SK-N-SH (cell line): ENCODE results near the gene BCR. TPM values are rescaled to one million over a fixed set of nuclear protein-coding genes. Genes with fewer than 3 reads are reported as not detected.
"Not testable (repeated sequence)": the region's sequence is repeated elsewhere in the genome, so short reads cannot be mapped to it uniquely, and the experiment has no call there.

ENCODE experiments used
- CTCF ChIA-PET: fragments of 300-600, 350-600 bp; formaldehyde crosslinking; extraction: SDS; loops from one replicate; lab custom pipeline; 2021; lab: Yijun Ruan, JAX
- POLR2A ChIA-PET: fragments of 350-600 bp; sonication (Branson Sonifier 250); formaldehyde crosslinking; extraction: SDS; loops from one replicate; lab custom pipeline; 2020; ENCODE audit warnings: antibody characterized with exemption, inconsistent platforms; lab: Yijun Ruan, JAX
- DNase-seq: peaks from one replicate; pipeline ENCODE4 v3.0.0; 2012
- H2AFZ ChIP-seq: fragments of 200-600 bp; sonication (generic); 2 replicates; pipeline ENCODE4 v1.8.1; 2016; ENCODE audit warnings: antibody characterized with exemption, mild to moderate bottlenecking, low read depth
- H3F3A ChIP-seq: fragments of 200-600 bp; sonication (generic); replicated peaks from 2 replicates; pipeline ENCODE3; 2016; ENCODE audit warnings: antibody characterized with exemption, mild to moderate bottlenecking; ENCODE audit not compliant: insufficient read depth
- H3K27ac ChIP-seq, 2 experiments: fragments of 200-500 bp in 1 of 2; fragments of 200-600 bp in 1 of 2; sonication (Bioruptor generic) in 1 of 2; sonication (generic), shearing (Covaris generic) in 1 of 2; 2 replicates each; pipeline versions ENCODE4 v1.5.1 to v1.6.1; 2014 to 2016; ENCODE audit warnings: low read depth in 2 of 2, inconsistent platforms in 1 of 2, low read length in 1 of 2, mild to moderate bottlenecking in 1 of 2, mixed read lengths in 1 of 2
- H3K27me3 ChIP-seq: fragments of 200-600 bp; sonication (generic), shearing (Covaris generic); 2 replicates; pipeline ENCODE4 v1.6.1; 2016; ENCODE audit warnings: mixed run types; ENCODE audit not compliant: insufficient read depth
- H3K36me3 ChIP-seq, 2 experiments: fragments of 200-500 bp in 1 of 2; fragments of 200-600 bp in 1 of 2; sonication (Bioruptor generic) in 1 of 2; sonication (generic) in 1 of 2; replicated peaks in 1 of 2; 2 replicates each; pipeline versions ENCODE3 to v1.5.1; 2014 to 2016; ENCODE audit warnings: low read length in 1 of 2, mild to moderate bottlenecking in 1 of 2; ENCODE audit not compliant: insufficient read depth in 2 of 2, control insufficient read depth in 1 of 2
- H3K4me1 ChIP-seq, 2 experiments: fragments of 200-500 bp in 1 of 2; fragments of 200-600 bp in 1 of 2; sonication (Bioruptor generic) in 1 of 2; sonication (generic), shearing (Covaris generic) in 1 of 2; 2 replicates each; pipeline versions ENCODE4 v1.5.1 to v1.6.1; 2014 to 2016; ENCODE audit warnings: low read depth in 1 of 2, low read length in 1 of 2, mixed run types in 1 of 2; ENCODE audit not compliant: insufficient read depth in 2 of 2, control insufficient read depth in 1 of 2
- H3K4me2 ChIP-seq: fragments of 200-600 bp; sonication (generic), shearing (Covaris generic); 2 replicates; pipeline ENCODE4 v1.6.1; 2017; ENCODE audit warnings: mixed run types
- H3K4me3 ChIP-seq, 2 experiments: fragments of 200-500 bp in 1 of 2; fragments of 200-600 bp in 1 of 2; sonication (Bioruptor generic) in 1 of 2; sonication (generic), shearing (Covaris generic) in 1 of 2; 2 replicates each; pipeline versions ENCODE4 v1.5.1 to v1.8.1; 2014 to 2016; ENCODE audit warnings: low read depth in 2 of 2, inconsistent platforms in 1 of 2, low read length in 1 of 2, mild to moderate bottlenecking in 1 of 2, mixed read lengths in 1 of 2, moderate library complexity in 1 of 2
- H3K79me2 ChIP-seq: fragments of 200-600 bp; sonication (generic); 2 replicates; pipeline ENCODE4 v1.8.1; 2017; ENCODE audit warnings: mild to moderate bottlenecking; ENCODE audit not compliant: insufficient read depth
- H3K9ac ChIP-seq: fragments of 200-600 bp; sonication (generic); 2 replicates; pipeline ENCODE4 v1.6.1; 2017; ENCODE audit warnings: mixed run types
- H3K9me2 ChIP-seq: fragments of 200-600 bp; sonication (generic); 2 replicates; pipeline ENCODE4 v1.6.1; 2017; ENCODE audit warnings: mixed run types
- H3K9me3 ChIP-seq: fragments of 200-600 bp; sonication (generic); 2 replicates; pipeline ENCODE4 v1.6.1; 2017; ENCODE audit warnings: mixed run types, mild to moderate bottlenecking, moderate library complexity
- H4K20me1 ChIP-seq: fragments of 200-600 bp; sonication (generic); 2 replicates; pipeline ENCODE4 v1.6.1; 2017; ENCODE audit warnings: mild to moderate bottlenecking, mixed run types; ENCODE audit not compliant: insufficient read depth
- CTCF ChIP-seq: fragments of 200-600 bp; sonication (generic); IDR thresholded peaks from 2 replicates; pipeline ENCODE4 v1.6.1; 2017; ENCODE audit warnings: antibody characterized with exemption, mild to moderate bottlenecking, moderate library complexity
- RAD21 ChIP-seq: IDR thresholded peaks from 2 replicates; pipeline ENCODE4 v1.6.1; 2012; ENCODE audit warnings: mild to moderate bottlenecking, low read length
- RCOR1 ChIP-seq: fragments of 150-350 bp; IDR thresholded peaks from 2 replicates; pipeline ENCODE4 v1.6.1; 2017; ENCODE audit warnings: antibody characterized with exemption, low read length
- SMC3 ChIP-seq: IDR thresholded peaks from 2 replicates; pipeline ENCODE4 v1.6.1; 2012; ENCODE audit warnings: low read depth, low read length, improper control_type of control experiment
- USF1 ChIP-seq: IDR thresholded peaks from 2 replicates; pipeline ENCODE4 v1.4.0; 2012; ENCODE audit warnings: low read depth, borderline replicate concordance
- WGBS: methylation state at CpG from one replicate; pipeline ENCODE4 v1.1.6; 2017; ENCODE audit warnings: low lambda C conversion rate; 5-methylcytosine and 5-hydroxymethylcytosine counted together
- polyA plus RNA-seq, 3 experiments: library from polyadenylated mRNA; depleted of rRNA; stranded (reverse); fragments of >200 nt; gene quantifications; 2 replicates each; pipeline ENCODE4 v1.2.3, GENCODE V29; 2012

The BCR gene
- polyA plus RNA-seq, 1 of the 3 experiments (the other 2 are of a cell fraction), result 50.9 TPM

- Histone ChIP-seq H3K4me3 (no peak overlapping the region), H3K4me2 (no peak overlapping the region), H3K9ac (no peak overlapping the region), H2AFZ (no peak overlapping the region), H3F3A (no peaks in the 10 kb centered on the region), H3K4me1 (no peaks in the 10 kb centered on the region; a peak in 1 of 4 replicates), H3K27ac (no peak overlapping the region), H3K9me3 (no peaks in the 10 kb centered on the region), H3K36me3 (peaks cover 0 to 4% of the 10 kb centered on the region in 2 experiments), H3K79me2 (no peaks in the 10 kb centered on the region), H4K20me1 (no peaks in the 10 kb centered on the region), H3K9me2 (no peaks in the 10 kb centered on the region), H3K27me3 (no peaks in the 10 kb centered on the region)
- ChIA-PET POLR2A (no interaction called here), CTCF (interaction anchor here (1.0 to 3.3 kb wide), 4 partner anchors 15 to 76 kb away, joined by 3 to 33 read pairs (median 6); no protein-coding TSS in a partner anchor)
- TF ChIP-seq CTCF (peak; percentile 63), RAD21 (peak; percentile 76), RCOR1 (no peak), SMC3 (peak; percentile 67), USF1 (no peak)
- 21% methylated on average over 12 of the region's 15 CpGs for WGBS
- peak; percentile 79 for DNase-seq
These were observed 135.1 kb downstream of the BCR start for GRCh38 chr22:23315341-23315917.

GRCh38 chr22:23316596-23316995, 136.3 kb downstream of the BCR start:
- H3K4me3 ChIP-seq, H3K9me2 ChIP-seq, DNase-seq, H3K27ac ChIP-seq, H3K9me3 ChIP-seq, POLR2A ChIA-PET, H3K36me3 ChIP-seq, H3K79me2 ChIP-seq, H2AFZ ChIP-seq, H3F3A ChIP-seq, H3K27me3 ChIP-seq, H3K4me1 ChIP-seq, H3K4me2 ChIP-seq, H3K9ac ChIP-seq, H4K20me1 ChIP-seq: not testable (repeated sequence)
- WGBS, result 86% methylated on average over 1 of the region's 11 CpGs
- CTCF ChIA-PET, result interaction anchor here (3.3 kb wide), 1 partner anchor 69 kb away, joined by 33 read pairs; no protein-coding TSS in a partner anchor

GRCh38 chr22:23318316-23318715, 138.0 kb downstream of the BCR start:
- CTCF ChIA-PET, H3K9me3 ChIP-seq, DNase-seq: not testable (repeated sequence)

More at GRCh38 chr22:23318316-23318715, 138.0 kb downstream of the BCR start:
- H2AFZ ChIP-seq, H3K9ac ChIP-seq, H3K79me2 ChIP-seq, H3K9me2 ChIP-seq, H3F3A ChIP-seq, H3K36me3 ChIP-seq, H3K4me3 ChIP-seq, H3K4me2 ChIP-seq, POLR2A ChIA-PET, H3K4me1 ChIP-seq, H4K20me1 ChIP-seq, H3K27me3 ChIP-seq, H3K27ac ChIP-seq: not testable (repeated sequence)
- WGBS, result no CpG with 5 or more reads among the region's 9 CpGs
